Measurements from ENCODE around the gene FAM168A. TPM values are rescaled to one million over a fixed set of nuclear protein-coding genes. Genes with fewer than 3 reads are reported as not detected.

Gene FAM168A
- total and polyA plus RNA-seq, 2 of the 8 experiments (the other 6 are each of a cell fraction or from before 2014, with no cell fraction given): 17.1 to 21.6 TPM

GRCh38 chr11:73383249-73384124, 214.4 kb downstream of the FAM168A start:
- Histone ChIP-seq H4K91ac (replicated peaks; ENCODE audit: insufficient read length, low read length) (peak overlapping the region; percentile 9), H2AK5ac (ENCODE audit: low read depth, low read length) (no peak overlapping the region; the same call in 1 of the 2 replicates), H3K4me2 (ENCODE audit: insufficient read depth in 1 of 2, low read depth in 2 of 2, low read length in 2 of 2) (no peak overlapping the region), H3K14ac (ENCODE audit: insufficient read length) (no peak overlapping the region), H2BK12ac (ENCODE audit: low read depth, low read length) (no peak overlapping the region), H3K36me3 (ENCODE audit: control insufficient read depth in 2 of 4, insufficient read depth in 4 of 4, low read length in 3 of 4) (no peaks in the 10 kb centered on the region), H3K27me3 (replicated peaks in 1 of 4; ENCODE audit: control insufficient read depth in 3 of 4, extremely low read depth in 1 of 4, insufficient read depth in 3 of 4, low read length in 3 of 4) (0 out of 7 replicates have a peak, but pooled peaks cover 0 to 2% (median 0%) of the 10 kb centered on the region in 4 experiments), H4K5ac (ENCODE audit: insufficient read length, low read depth, low read length) (no peak overlapping the region), H3K79me1 (ENCODE audit: low read depth, low read length) (peaks cover 7% of the 10 kb centered on the region; the same call in 1 of the 2 replicates), H4K8ac (ENCODE audit: extremely low read depth, insufficient read depth, low read length) (peak overlapping the region; percentile 65; the same call in 1 of the 2 replicates), H3K23me2 (ENCODE audit: low read depth, low read length) (no peaks in the 10 kb centered on the region), H3K9ac (replicated peaks in 1 of 4; ENCODE audit: extremely low read depth in 1 of 4, low read depth in 3 of 4, low read length in 3 of 4) (no peak overlapping the region), H2BK20ac (ENCODE audit: low read length) (no peak overlapping the region), H4K20me1 (replicated peaks in 1 of 2; ENCODE audit: control insufficient read depth in 1 of 2, insufficient read depth in 2 of 2, low read length in 2 of 2) (peaks cover 6 to 9% of the 10 kb centered on the region in 2 experiments), H3K18ac (ENCODE audit: extremely low read depth, low read length) (no peak overlapping the region), H3K4me3 (ENCODE audit: extremely low read depth in 1 of 4, insufficient read depth in 2 of 4, low read depth in 3 of 4, low read length in 4 of 4) (no peak overlapping the region), H2BK120ac (replicated peaks; ENCODE audit: low read depth, low read length) (no peak overlapping the region), H3K4me1 (replicated peaks in 1 of 4; ENCODE audit: control insufficient read depth in 3 of 4, insufficient read depth in 4 of 4, low read length in 3 of 4) (peaks cover 0 to 11% (median 0%) of the 10 kb centered on the region in 4 experiments; a peak in 1 of 7 replicates), H3K4ac (replicated peaks; ENCODE audit: insufficient read length, low read depth, low read length) (peak overlapping the region; percentile 16), H3K79me2 (ENCODE audit: control insufficient read depth in 1 of 2, insufficient read depth in 2 of 2, low read length in 2 of 2) (peaks cover 0 to 3% of the 10 kb centered on the region in 2 experiments; a peak in 1 of 4 replicates), H3K9me3 (ENCODE audit: insufficient read depth in 2 of 2, low read depth in 1 of 2, low read length in 1 of 2) (no peaks in the 10 kb centered on the region), H2BK15ac (ENCODE audit: low read length) (no peak overlapping the region), H3K56ac (replicated peaks; ENCODE audit: insufficient read length, low read depth, low read length) (no peak overlapping the region), H3K27ac (ENCODE audit: low read depth, low read length) (no peak overlapping the region), H3K23ac (ENCODE audit: insufficient read length) (no peak overlapping the region), H2AFZ (ENCODE audit: low read length) (no peak overlapping the region), H2BK5ac (ENCODE audit: low read depth, low read length) (peak overlapping the region; percentile 12; the same call in 1 of the 2 replicates)
- WGBS, 2 experiments (ENCODE audit: extremely low coverage in 1 of 2, insufficient coverage in 1 of 2, insufficient read length in 1 of 2, insufficient replicate concordance in 2 of 2, low coverage in 1 of 2, low lambda C conversion rate in 2 of 2, missing lambda C conversion rate in 1 of 2): 88% methylated on average over 6 of the region's 9 CpGs; no CpG with 5 or more reads in 1 of the 2 experiments
- ChIA-PET POLR2A (ENCODE audit: partially characterized antibody) (interaction anchor here (1.0 to 1.3 kb wide), 2 partner anchors 11 to 13 kb away, joined by 3 read pairs; no protein-coding TSS in a partner anchor), CTCF (ENCODE audit: partially characterized antibody) (interaction anchor here (0.7 to 59.1 kb wide), 12 partner anchors 10 to 277 kb away, joined by 3 to 1456 read pairs (median 4); no protein-coding TSS in a partner anchor)
- FAIRE-seq: no peak
- no peak for DNase-seq (ENCODE audit: low read depth in 1 of 2, low spot score in 2 of 2)
- TF ChIP-seq PHF8 (conservative IDR thresholded peaks at IDR 0.05; ENCODE audit: low read depth, low read length): no peak
- no peak for TF ChIP-seq SIRT6 (IDR thresholded peaks at IDR 0.05; ENCODE audit: low read length)
- TF ChIP-seq MAX (IDR thresholded peaks at IDR 0.05): no peak
- no peak for TF ChIP-seq SUZ12 (IDR thresholded peaks at IDR 0.05; ENCODE audit: low read length)
- no peak for TF ChIP-seq CEBPB (IDR thresholded peaks at IDR 0.05; ENCODE audit: low read depth, low read length)
- no peak for TF ChIP-seq BACH1 (IDR thresholded peaks at IDR 0.05; ENCODE audit: low read length)
- no peak for TF ChIP-seq GTF2F1 (IDR thresholded peaks at IDR 0.05; ENCODE audit: borderline replicate concordance, low read depth, low read length)
- TF ChIP-seq HDAC2 (IDR thresholded peaks at IDR 0.05; ENCODE audit: borderline replicate concordance in 1 of 2, low read depth in 2 of 2, low read length in 2 of 2): no peak
- no peak for TF ChIP-seq CHD1 (IDR thresholded peaks at IDR 0.05; ENCODE audit: low read depth, low read length)
- TF ChIP-seq CTBP2 (IDR thresholded peaks at IDR 0.05; ENCODE audit: borderline replicate concordance, insufficient read depth, insufficient read length, low read length): no peak

Data from H1 (cell line).